ENCODE measurements around the gene NDUFA7. TPM values are rescaled to one million over a fixed set of nuclear protein-coding genes. Genes with fewer than 3 reads are reported as not detected.
"Not testable (repeated sequence)": the region's sequence is repeated elsewhere in the genome, so short reads cannot be mapped to it uniquely, and the experiment has no call there.

The NDUFA7 gene
- total RNA-seq, 1 donor from 2014 or later, result 77.9 TPM

GRCh38 chr19:8265872-8266271 lies 55.3 kb downstream of the NDUFA7 start:
- no peak for DNase-seq (ENCODE audit: low read depth)
- no peak for TF ChIP-seq CTCF (conservative IDR thresholded peaks at IDR 0.05; ENCODE audit: low read depth, low read length)

GRCh38 chr19:8264248-8264647 lies 56.9 kb downstream of the NDUFA7 start:
- H3K4me3 ChIP-seq (ENCODE audit: low read depth, low read length); DNase-seq (ENCODE audit: low read depth): not testable (repeated sequence)

More at GRCh38 chr19:8265872-8266271, 55.3 kb downstream of the NDUFA7 start:
- no peak overlapping the region for H3K4me3 ChIP-seq (ENCODE audit: low read depth, low read length)

- TF ChIP-seq CTCF (conservative IDR thresholded peaks at IDR 0.05; ENCODE audit: low read depth, low read length), result no peak
- no peak overlapping the region for H3K4me3 ChIP-seq (ENCODE audit: low read depth, low read length)
- no peak for DNase-seq (ENCODE audit: low read depth)
These were observed 58.7 kb downstream of the NDUFA7 start for GRCh38 chr19:8262431-8262830.

- no peak overlapping the region for H3K4me3 ChIP-seq (ENCODE audit: low read depth, low read length)
- DNase-seq (ENCODE audit: low read depth), result no peak
- no peak for TF ChIP-seq CTCF (conservative IDR thresholded peaks at IDR 0.05; ENCODE audit: low read depth, low read length)
These were observed 59.3 kb downstream of the NDUFA7 start for GRCh38 chr19:8261881-8262280.

- H3K4me3 ChIP-seq (ENCODE audit: low read depth, low read length), result no peak overlapping the region
- no peak for DNase-seq (ENCODE audit: low read depth)
- no peak for TF ChIP-seq CTCF (conservative IDR thresholded peaks at IDR 0.05; ENCODE audit: low read depth, low read length)
These were observed 59.8 kb downstream of the NDUFA7 start for GRCh38 chr19:8261347-8261746.

Other genes starting within 250 kb of the NDUFA7 start
- 0.06 TPM in 1 of 2 replicates, not detected in the other for gene FBN3, start 171.8 kb downstream of the NDUFA7 start, total RNA-seq
- gene CERS4, start 112.0 kb downstream of the NDUFA7 start, total RNA-seq, result 3.8 and 24.5 TPM in 2 replicates
- 198 and 238 TPM in 2 replicates for gene CD320, start 13.0 kb downstream of the NDUFA7 start, total RNA-seq
- 459 and 508 TPM in 2 replicates for gene RPS28, start 121 bp upstream of the NDUFA7 start, total RNA-seq
- gene KANK3, start 21.9 kb upstream of the NDUFA7 start, total RNA-seq, result 0.29 and 2.2 TPM in 2 replicates
- 16.6 and 82.0 TPM in 2 replicates for gene ANGPTL4, start 42.8 kb upstream of the NDUFA7 start, total RNA-seq
- gene RAB11B, start 69.0 kb upstream of the NDUFA7 start, total RNA-seq, result 16.6 and 23.3 TPM in 2 replicates
- 48.8 and 58.9 TPM in 2 replicates for gene MARCHF2, start 91.9 kb upstream of the NDUFA7 start, total RNA-seq
- gene HNRNPM, start 123.6 kb upstream of the NDUFA7 start, total RNA-seq, result 134 and 169 TPM in 2 replicates
- not detected in 2 replicates for gene PRAM1, start 181.3 kb upstream of the NDUFA7 start, total RNA-seq
- 10.4 and 12.4 TPM in 2 replicates for gene ZNF414, start 192.8 kb upstream of the NDUFA7 start, total RNA-seq